Inferior parietal cortex (tissue), 1 donor: ENCODE results near the gene SLC35F1.

ENCODE experiments used
- DNase-seq: peaks from one replicate; pipeline ENCODE4 v3.0.0-alpha.2; 2016; ENCODE audit errors: extremely low spot score

SLC35F1 gene

DNA sequence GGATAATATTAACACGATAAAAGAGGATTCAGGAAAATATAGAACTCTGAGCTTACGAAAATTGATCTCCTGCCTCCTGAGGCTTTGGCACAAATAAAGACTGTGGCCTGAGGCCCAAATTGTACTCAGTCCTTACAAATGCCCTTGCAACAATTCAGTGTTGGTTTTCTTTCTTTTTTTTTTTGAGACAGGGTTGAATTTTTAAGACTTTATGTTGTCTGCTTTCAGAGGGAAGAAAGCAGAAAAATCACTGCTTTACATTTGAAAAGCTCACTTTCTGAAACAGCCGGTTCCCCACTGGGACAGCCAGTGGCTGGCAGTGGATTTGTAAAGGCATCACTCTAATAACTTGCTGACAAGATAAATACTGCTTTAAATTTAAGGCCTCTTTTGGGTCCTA lies 290.5 kb downstream of the SLC35F1 start:
- no peak for DNase-seq

DNA sequence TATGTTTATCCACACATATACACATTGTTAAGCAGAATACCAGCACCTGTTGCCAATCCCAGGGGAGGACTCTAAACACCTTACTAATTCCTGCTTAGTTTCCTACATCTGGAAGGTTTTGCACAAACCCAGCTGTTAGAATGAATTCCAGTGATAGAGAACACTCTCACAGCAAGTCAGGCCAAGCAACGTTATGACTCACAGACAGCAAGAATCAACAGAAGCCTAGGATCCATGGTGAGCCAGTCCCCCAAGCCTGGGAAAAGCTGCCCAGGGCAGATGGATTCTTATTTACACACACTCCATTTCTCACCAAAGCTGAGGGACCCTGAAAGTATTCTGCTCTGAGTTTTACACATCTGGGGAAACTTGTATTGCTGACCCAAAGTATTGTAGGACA lies 291.7 kb downstream of the SLC35F1 start:
- no peak for DNase-seq

DNA sequence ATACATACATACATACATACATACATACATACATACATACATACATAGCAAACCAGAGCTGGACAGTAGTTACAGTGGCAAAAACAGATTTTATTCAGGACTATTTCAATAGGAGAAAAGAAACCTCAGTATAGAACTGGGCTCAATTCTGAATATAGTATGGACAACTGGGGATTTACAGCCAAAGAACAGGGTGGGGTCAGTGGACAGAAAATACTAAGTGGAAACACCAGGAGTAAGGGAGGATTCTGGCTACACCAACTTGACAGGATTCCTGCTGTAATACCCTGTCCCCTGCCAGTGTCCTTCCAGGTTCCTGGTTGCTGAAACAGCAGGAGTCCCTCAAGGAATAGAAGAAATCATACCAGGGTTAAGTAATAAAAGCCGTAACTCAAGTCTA lies 293.1 kb downstream of the SLC35F1 start:
- no peak for DNase-seq

DNA sequence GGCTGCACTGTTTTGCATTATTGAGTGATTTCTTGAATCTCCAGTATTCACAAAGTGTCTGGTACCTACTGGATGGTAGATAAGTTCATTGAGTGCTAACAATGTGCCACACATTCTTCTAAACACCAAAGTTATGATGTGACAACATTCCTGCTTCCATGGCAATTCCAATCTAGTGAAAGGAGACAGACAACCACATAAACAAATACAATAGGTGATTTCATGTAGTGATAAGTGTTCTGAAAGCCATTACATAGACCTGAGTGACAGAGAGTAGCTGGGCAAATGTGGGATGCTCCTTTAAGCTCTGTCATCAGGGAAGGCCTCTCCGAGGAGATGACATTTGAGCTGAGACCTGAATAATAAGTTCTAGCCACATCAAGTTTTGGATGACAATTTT lies 295.5 kb downstream of the SLC35F1 start:
- DNase-seq: no peak

DNA sequence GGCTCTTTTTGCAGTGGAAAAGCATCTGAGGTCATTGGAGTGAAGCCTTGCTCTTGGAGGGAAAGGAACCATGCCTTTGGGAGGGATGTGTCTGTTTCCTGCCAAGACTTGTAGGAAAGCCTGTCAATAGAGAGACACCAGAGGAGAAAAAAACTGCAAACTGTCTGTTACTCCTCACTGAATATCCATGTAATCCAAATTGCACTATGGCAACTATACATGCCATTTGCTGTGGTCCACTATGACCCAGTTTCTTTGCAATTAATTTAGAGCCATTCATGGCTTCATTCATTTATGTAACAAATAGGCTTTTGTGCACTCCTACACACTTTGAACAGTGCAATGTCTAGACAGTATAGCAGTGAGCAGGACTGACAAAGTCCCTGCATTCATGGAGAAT lies 296.5 kb downstream of the SLC35F1 start:
- DNase-seq: no peak

GRCh38 chr6:118206221-118206620 lies 299.2 kb downstream of the SLC35F1 start:
- DNase-seq: no peak

- no peak for DNase-seq
Observed at GRCh38 chr6:118207947-118208346, 300.9 kb downstream of the SLC35F1 start.

- DNase-seq: no peak
Observed at GRCh38 chr6:118212451-118213173, 305.5 kb downstream of the SLC35F1 start.

DNA sequence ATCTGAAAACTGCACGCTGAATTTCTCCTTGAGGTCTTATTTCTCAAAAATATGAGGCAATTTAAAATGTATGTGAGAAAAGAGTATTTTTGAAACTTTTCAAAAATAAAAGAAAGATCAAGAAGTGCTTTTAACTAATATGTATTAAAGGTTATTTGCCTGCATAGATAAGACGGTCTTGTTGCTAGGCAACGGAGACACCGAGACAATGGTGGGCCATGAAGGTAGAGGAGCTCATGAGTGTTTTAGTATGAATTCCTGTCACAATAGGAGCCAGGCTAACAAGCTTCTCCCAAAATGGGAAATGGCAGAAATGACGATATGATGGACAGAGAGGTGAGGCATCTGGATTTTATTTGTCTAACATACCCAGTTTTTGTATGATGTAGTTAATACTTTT lies 308.2 kb downstream of the SLC35F1 start:
- DNase-seq: no peak

DNA sequence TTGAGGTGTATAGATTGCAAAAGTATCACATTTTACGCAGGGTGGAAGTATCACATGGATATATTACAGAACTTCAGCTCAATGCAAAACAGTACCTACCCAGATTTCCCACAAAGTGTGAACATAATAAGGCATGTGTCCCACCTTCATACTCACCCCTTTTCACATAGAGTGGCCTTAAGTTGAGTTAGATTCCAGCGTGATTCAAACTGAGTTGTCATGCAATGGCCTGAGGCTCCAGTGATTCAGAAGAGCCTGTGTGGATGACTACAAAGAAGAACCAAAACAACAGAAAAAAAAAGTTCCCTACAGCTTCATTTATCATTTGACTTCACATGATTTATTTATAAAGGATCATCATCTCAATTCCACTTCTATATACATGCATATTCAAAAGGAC lies 309.7 kb downstream of the SLC35F1 start:
- no peak for DNase-seq

DNA sequence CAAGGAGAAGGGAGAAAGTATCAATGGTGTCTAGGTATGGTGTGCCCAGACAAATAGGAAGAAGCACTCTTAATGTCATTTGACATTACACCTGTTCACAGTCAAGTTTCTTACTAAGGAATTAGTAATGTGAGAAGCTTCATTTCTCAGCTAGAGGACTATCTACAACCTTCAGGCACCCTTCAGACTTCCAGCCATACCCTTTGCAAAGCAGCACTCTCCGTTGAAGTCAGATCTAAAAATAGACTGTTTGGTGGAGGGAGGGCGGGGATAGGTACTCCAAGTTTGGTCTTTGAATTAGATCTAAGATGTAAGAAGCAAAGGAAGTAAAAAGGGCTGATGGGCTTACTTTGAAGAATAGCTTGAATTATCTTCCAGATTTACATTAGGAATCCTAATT lies 311.1 kb downstream of the SLC35F1 start:
- DNase-seq: no peak

DNA sequence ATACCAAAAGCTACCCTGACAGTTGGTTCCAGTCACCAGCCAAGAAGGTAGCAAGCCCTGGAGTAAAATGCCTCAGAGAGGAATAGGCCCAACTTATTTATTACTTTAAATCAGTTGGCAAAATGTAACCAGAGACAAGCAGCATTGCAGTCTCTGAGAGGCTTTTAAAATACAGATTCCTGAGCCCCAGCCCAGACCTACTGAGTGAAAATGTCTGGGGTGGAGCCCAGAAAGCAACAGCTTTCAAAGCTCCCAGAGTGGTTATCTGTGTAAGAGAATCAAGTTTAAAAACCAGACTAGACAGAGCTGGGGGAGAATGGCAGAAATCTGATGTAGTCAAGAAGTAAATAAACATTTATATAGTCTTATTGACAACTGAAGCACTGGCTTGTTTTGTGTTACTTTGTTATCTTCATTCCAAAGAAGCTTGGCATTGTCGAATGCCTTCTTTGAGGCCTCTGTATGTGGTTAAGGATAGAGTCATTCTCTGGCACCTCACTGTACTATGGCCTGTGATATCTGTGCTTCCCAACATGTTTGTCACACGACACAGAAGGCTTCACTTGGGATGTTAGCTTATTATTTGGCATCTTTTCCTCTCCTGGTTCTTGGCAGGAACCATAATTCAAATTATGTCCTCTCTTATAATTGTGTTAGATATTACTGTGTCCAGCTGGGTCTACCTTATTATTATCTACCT lies 313.5 kb downstream of the SLC35F1 start:
- no peak for DNase-seq

- no peak for DNase-seq
Observed at GRCh38 chr6:118223316-118223715, 316.3 kb downstream of the SLC35F1 start.

- no peak for DNase-seq
Observed at GRCh38 chr6:118228886-118229285, 321.8 kb downstream of the SLC35F1 start.

- no peak for DNase-seq
Observed at GRCh38 chr6:118240878-118241528, 333.9 kb downstream of the SLC35F1 start.

- DNase-seq: no peak
Observed at GRCh38 chr6:118246406-118246805, 339.3 kb downstream of the SLC35F1 start.

- no peak for DNase-seq
Observed at GRCh38 chr6:118248171-118248570, 341.1 kb downstream of the SLC35F1 start.

DNA sequence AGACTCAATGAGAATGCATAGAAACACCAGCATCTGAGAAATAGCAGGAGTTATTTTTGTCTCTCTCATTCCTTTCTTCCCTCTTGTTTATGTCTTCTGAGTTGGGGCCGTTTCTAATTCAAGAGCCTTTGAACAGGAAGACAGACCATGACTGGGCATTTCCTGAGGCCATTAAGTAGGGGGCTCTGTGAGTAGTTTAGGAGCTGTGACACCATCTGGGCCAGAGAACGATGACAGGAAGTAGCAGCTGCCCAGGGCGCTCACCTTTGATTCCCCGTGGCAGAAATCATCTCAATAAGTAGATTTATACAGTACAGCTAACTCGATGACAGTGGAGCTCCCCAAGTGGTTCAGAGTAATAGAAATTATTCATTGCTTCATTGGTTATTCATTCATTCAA lies 342.6 kb downstream of the SLC35F1 start:
- DNase-seq: no peak

DNA sequence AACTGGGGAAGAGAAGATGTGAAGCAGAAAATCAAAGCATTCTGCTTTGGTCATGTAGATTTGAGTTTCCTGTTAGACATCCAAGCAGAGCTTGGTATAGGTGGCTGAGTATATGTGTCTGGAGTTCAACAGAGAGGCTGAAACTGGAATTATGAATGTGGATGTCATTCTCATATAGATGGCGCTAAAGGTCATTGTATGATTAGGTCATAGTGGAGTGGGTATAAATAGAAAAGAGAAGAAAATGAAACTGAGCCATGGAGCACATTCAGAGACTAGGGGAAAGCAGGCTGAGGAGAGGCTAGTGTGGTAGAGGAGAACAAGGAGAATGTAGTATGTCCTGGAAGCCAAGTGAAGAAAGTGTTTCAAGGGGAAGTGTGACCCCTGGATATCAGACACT lies 345.4 kb downstream of the SLC35F1 start:
- no peak for DNase-seq

- no peak for DNase-seq
Observed at GRCh38 chr6:118253741-118254140, 346.7 kb downstream of the SLC35F1 start.

DNA sequence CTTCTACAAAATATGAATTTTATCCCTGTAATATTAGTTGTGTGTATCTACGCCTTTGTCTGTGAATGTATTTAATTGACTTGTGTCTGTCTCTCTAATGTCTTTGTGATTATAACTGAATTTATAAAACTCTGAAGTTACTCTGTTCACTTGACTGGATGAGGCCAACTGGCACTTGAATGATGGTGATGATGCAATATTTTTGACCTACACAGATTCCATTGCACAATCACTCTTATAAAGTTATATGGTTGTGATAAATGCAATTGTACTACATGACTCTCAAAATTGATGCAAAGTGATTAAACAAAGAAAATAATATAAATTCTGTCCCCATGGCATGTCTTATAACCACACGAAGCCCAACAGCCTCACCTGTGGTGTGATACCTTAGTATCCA lies 353.8 kb downstream of the SLC35F1 start:
- no peak for DNase-seq

- DNase-seq: peak; percentile 74
Observed at GRCh38 chr6:118263921-118264486, 356.9 kb downstream of the SLC35F1 start.

- DNase-seq: no peak
Observed at GRCh38 chr6:118269659-118270058, 362.6 kb downstream of the SLC35F1 start.
